Astrocyte (in vitro differentiated cells and primary cell): ENCODE measurements around the gene RANBP17. TPM values are rescaled to one million over a fixed set of nuclear protein-coding genes. Genes with fewer than 3 reads are reported as not detected.
A peak's percentile ranks its signal among the peaks of the same experiment; 100 is the strongest.

Source experiments
- DNase-seq: peaks from one replicate; pipeline ENCODE4 v3.0.0-alpha.2; 2010; ENCODE audit warnings: low read depth
- FAIRE-seq: peaks from 2 replicates; lab custom pipeline; 2011; peaks lifted over from hg19 to GRCh38; lab: Jason Lieb, UNC
- H2AFZ ChIP-seq: 2 replicates; pipeline ENCODE4 v1.6.0; 2012; ENCODE audit warnings: low read depth, low read length, inconsistent platforms
- H3K27ac ChIP-seq: 2 replicates; pipeline ENCODE4 v1.5.1; 2011; ENCODE audit warnings: low read depth, low read length, inconsistent platforms
- H3K27me3 ChIP-seq: 2 replicates; pipeline ENCODE4 v1.6.0; 2011; ENCODE audit warnings: low read length, inconsistent platforms; ENCODE audit not compliant: insufficient read depth
- H3K36me3 ChIP-seq: 2 replicates; pipeline ENCODE4 v1.5.1; 2011; ENCODE audit warnings: low read length, inconsistent platforms; ENCODE audit not compliant: insufficient read depth
- H3K4me1 ChIP-seq: 2 replicates; pipeline ENCODE4 v1.5.1; 2011; ENCODE audit warnings: low read length, inconsistent platforms; ENCODE audit not compliant: insufficient read depth
- H3K4me2 ChIP-seq: 2 replicates; pipeline ENCODE4 v1.6.0; 2012; ENCODE audit warnings: low read length, inconsistent platforms
- H3K4me3 ChIP-seq: 2 replicates; pipeline ENCODE4 v1.5.1; 2011; ENCODE audit warnings: low read depth, mild to moderate bottlenecking, low read length, inconsistent platforms; ENCODE audit not compliant: insufficient read depth
- H3K79me2 ChIP-seq: 2 replicates; pipeline ENCODE4 v1.6.0; 2012; ENCODE audit warnings: mild to moderate bottlenecking, low read length, inconsistent platforms; ENCODE audit not compliant: insufficient read depth
- H3K9ac ChIP-seq: 2 replicates; pipeline ENCODE4 v1.6.0; 2012; ENCODE audit warnings: mild to moderate bottlenecking, low read length, inconsistent platforms
- H3K9me3 ChIP-seq: 2 replicates; pipeline ENCODE4 v1.5.1; 2012; ENCODE audit warnings: low read depth, mild to moderate bottlenecking, low read length, inconsistent platforms; ENCODE audit not compliant: insufficient read depth
- H4K20me1 ChIP-seq: 2 replicates; pipeline ENCODE4 v1.6.0; 2012; ENCODE audit warnings: low read length, inconsistent platforms; ENCODE audit not compliant: insufficient read depth
- H3K27ac Mint-ChIP-seq: one replicate; pipeline ENCODE4 v1.8.0; 2021; ENCODE audit warnings: mild to moderate bottlenecking, mixed read lengths; ENCODE audit not compliant: unreplicated experiment
- H3K27me3 Mint-ChIP-seq: one replicate; pipeline ENCODE4 v1.8.0; 2021; ENCODE audit warnings: low read depth, mixed read lengths; ENCODE audit not compliant: unreplicated experiment
- H3K36me3 Mint-ChIP-seq: one replicate; pipeline ENCODE4 v1.8.0; 2021; ENCODE audit warnings: low read depth, mixed read lengths; ENCODE audit not compliant: unreplicated experiment
- H3K4me1 Mint-ChIP-seq: one replicate; pipeline ENCODE4 v1.8.0; 2021; ENCODE audit warnings: low read depth, mixed read lengths; ENCODE audit not compliant: unreplicated experiment
- H3K4me3 Mint-ChIP-seq: one replicate; pipeline ENCODE4 v1.8.0; 2021; ENCODE audit warnings: mild to moderate bottlenecking, moderate library complexity, mixed read lengths; ENCODE audit not compliant: unreplicated experiment
- H3K9me3 Mint-ChIP-seq: one replicate; pipeline ENCODE4 v1.8.0; 2021; ENCODE audit warnings: mild to moderate bottlenecking, mixed read lengths; ENCODE audit not compliant: unreplicated experiment
- CTCF ChIP-seq: IDR thresholded peaks from 2 replicates; pipeline ENCODE4 v1.5.1; 2011; ENCODE audit warnings: low read depth, mild to moderate bottlenecking, inconsistent platforms, low read length, moderate library complexity; ENCODE audit not compliant: insufficient read depth
- EZH2 ChIP-seq: IDR thresholded peaks from 2 replicates; pipeline ENCODE4 v1.6.1; 2012; ENCODE audit warnings: mild to moderate bottlenecking, low read length, inconsistent platforms; ENCODE audit not compliant: insufficient read depth
- total RNA-seq: library from RNA; stranded (reverse); gene quantifications from 2 replicates; pipeline ENCODE4 v1.2.1, GENCODE V29; 2021

RANBP17 gene
- total RNA-seq, 1 donor from 2014 or later, result 16.2 TPM

- DNase-seq (no peak), FAIRE-seq (no peak)
- H3K9me3 ChIP-seq, result peaks cover 6% of the 10 kb centered on the region
- peaks cover 75% of the 10 kb centered on the region for H3K27me3 ChIP-seq
- H4K20me1 ChIP-seq, result peaks cover 12% of the 10 kb centered on the region
- H3K4me3 ChIP-seq, result no peak overlapping the region
- peaks cover 12% of the 10 kb centered on the region for H3K9me3 Mint-ChIP-seq
- H3K27ac ChIP-seq, result no peak overlapping the region
- no peak overlapping the region for H3K4me2 ChIP-seq
- H3K36me3 ChIP-seq, result no peaks in the 10 kb centered on the region
- H3K36me3 Mint-ChIP-seq, result peaks cover 3% of the 10 kb centered on the region
- H3K4me3 Mint-ChIP-seq, result no peak overlapping the region
- peaks cover 69% of the 10 kb centered on the region for H3K27me3 Mint-ChIP-seq
- H3K4me1 Mint-ChIP-seq, result peaks cover 4% of the 10 kb centered on the region
- H3K4me1 ChIP-seq, result peaks cover 8% of the 10 kb centered on the region
- H3K27ac Mint-ChIP-seq, result peak overlapping the region; percentile 90
- H3K9ac ChIP-seq, result no peak overlapping the region
- TF ChIP-seq EZH2 (no peak), CTCF (no peak)
- H2AFZ ChIP-seq, result no peak overlapping the region
- no peaks in the 10 kb centered on the region for H3K79me2 ChIP-seq
Observed at GRCh38 chr5:171307789-171308452, 446.1 kb downstream of the RANBP17 start.

GRCh38 chr5:171308453-171309275, 446.8 kb downstream of the RANBP17 start, which contains the start of gene TLX3:
TSS of gene TLX3 (plus strand) at chr5:171309248. CDS start at chr5:171309366, 118 bp downstream.
- H3K9me3 Mint-ChIP-seq, result peaks cover 17% of the 10 kb centered on the region
- DNase-seq, result no peak
- peaks cover 3% of the 10 kb centered on the region for H3K36me3 Mint-ChIP-seq
- TF ChIP-seq EZH2 (peak; percentile 99), CTCF (no peak)
- peaks cover 4% of the 10 kb centered on the region for H3K4me1 Mint-ChIP-seq
- Histone ChIP-seq H3K9ac (no peak within 1 kb of the TSS), H3K27me3 (peaks cover 82% of the 10 kb centered on the region), H2AFZ (no peak within 1 kb of the TSS), H3K27ac (no peak within 1 kb of the TSS), H3K79me2 (no peaks in the 10 kb centered on the region), H3K4me1 (peaks cover 8% of the 10 kb centered on the region), H3K4me2 (peak within 1 kb of the TSS; percentile 36), H3K36me3 (no peaks in the 10 kb centered on the region), H4K20me1 (peaks cover 16% of the 10 kb centered on the region), H3K4me3 (no peak within 1 kb of the TSS), H3K9me3 (peaks cover 6% of the 10 kb centered on the region)
- no peak for FAIRE-seq
- H3K4me3 Mint-ChIP-seq, result no peak within 1 kb of the TSS
- peak within 1 kb of the TSS; percentile 66 for H3K27ac Mint-ChIP-seq
- peaks cover 70% of the 10 kb centered on the region for H3K27me3 Mint-ChIP-seq
